HCT116 (cell line): ENCODE results near the gene FAM131A. TPM values are rescaled to one million over a fixed set of nuclear protein-coding genes. Genes with fewer than 3 reads are reported as not detected.
A peak's percentile ranks its signal among the peaks of the same experiment; 100 is the strongest.

Experiments used
- ATAC-seq: fragments of 200-7000 bp; cut with Tn5 transposase; 2 replicates; pipeline ENCODE4 v1.9.1; 2020; ENCODE audit warnings: mild to moderate bottlenecking, moderate library complexity
- BruUV-seq: library from RNA; stranded (reverse); fragments of 400-500 nt; replicated peaks from 2 replicates; lab custom pipeline; 2021; lab: Mats Ljungman, UMichigan
- CTCF ChIA-PET: fragments of 300-600 bp; sonication (Branson Sonifier 250); formaldehyde crosslinking; loops from one replicate; lab custom pipeline; 2021; ENCODE audit warnings: antibody characterized with exemption; lab: Charles Lee
- POLR2A ChIA-PET: fragments of 300-600, 350-600 bp; sonication (Branson Sonifier 250); formaldehyde crosslinking; loops from one replicate; lab custom pipeline; 2021; ENCODE audit warnings: antibody characterized with exemption; lab: Charles Lee
- RAD21 ChIA-PET, 2 experiments: fragments of 300-600 bp; sonication (Branson Sonifier 250); formaldehyde crosslinking; loops; one replicate each; lab custom pipeline; 2023; ENCODE audit warnings: low total read pairs in 2 of 2; ENCODE audit not compliant: uncharacterized antibody in 2 of 2, unreplicated experiment in 2 of 2, low non-redundant PET in 1 of 2; lab: Charles Lee
- DNase-seq: peaks from one replicate; pipeline ENCODE4 v3.0.0-alpha.2; 2010; ENCODE audit warnings: low read depth, low spot score
- H2AFZ ChIP-seq: fragments of 200-600 bp; shearing (Covaris generic), sonication (generic); 2 replicates; pipeline ENCODE4 v1.6.1; 2017; ENCODE audit warnings: low read depth, mixed run types, mixed read lengths, antibody characterized with exemption, low read length; ENCODE audit not compliant: poor library complexity, severe bottlenecking
- H3K27ac ChIP-seq: 2 replicates; pipeline ENCODE4 v1.5.1; 2012; ENCODE audit warnings: low read depth, low read length
- H3K27me3 ChIP-seq: fragments of 200-600 bp; sonication (generic); 2 replicates; pipeline ENCODE4 v1.6.1; 2016; ENCODE audit warnings: mixed run types, low read length, mixed read lengths; ENCODE audit not compliant: insufficient read depth
- H3K36me3 ChIP-seq, 2 experiments: fragments of 200-500 bp in 1 of 2; fragments of 200-600 bp in 1 of 2; sonication (Bioruptor generic) in 1 of 2; sonication (generic) in 1 of 2; 2 replicates each; pipeline versions ENCODE4 v1.5.1 to v1.6.1; 2014 to 2016; ENCODE audit warnings: low read length in 2 of 2, inconsistent platforms in 1 of 2, mixed read lengths in 1 of 2, mixed run types in 1 of 2; ENCODE audit not compliant: insufficient read depth in 2 of 2, control insufficient read depth in 1 of 2
- H3K4me1 ChIP-seq, 2 experiments: fragments of 200-600 bp in 1 of 2; sonication (generic) in 1 of 2; 2 replicates each; pipeline versions ENCODE4 v1.5.1 to v1.6.1; 2012 to 2017; ENCODE audit warnings: low read length in 2 of 2, inconsistent platforms in 1 of 2, mild to moderate bottlenecking in 1 of 2, mixed read lengths in 1 of 2, mixed run types in 1 of 2, moderate library complexity in 1 of 2; ENCODE audit not compliant: insufficient read depth in 2 of 2, control insufficient read depth in 1 of 2
- H3K4me2 ChIP-seq: fragments of 200-600 bp; sonication (generic); 2 replicates; pipeline ENCODE4 v1.6.1; 2017; ENCODE audit warnings: mixed run types, low read length, mixed read lengths
- H3K4me3 ChIP-seq, 2 experiments: fragments of 200-600 bp in 1 of 2; sonication (generic) in 1 of 2; replicated peaks in 1 of 2; 2 replicates each; pipeline ENCODE4 v1.5.1; 2011 to 2016; ENCODE audit warnings: low read length in 2 of 2, control low read depth in 1 of 2, low read depth in 1 of 2, mild to moderate bottlenecking in 1 of 2, mixed read lengths in 1 of 2, mixed run types in 1 of 2
- H3K79me2 ChIP-seq: fragments of 200-600 bp; sonication (generic); 2 replicates; pipeline ENCODE4 v1.6.1; 2017; ENCODE audit warnings: mild to moderate bottlenecking, mixed run types, low read length, moderate library complexity, mixed read lengths; ENCODE audit not compliant: insufficient read depth
- H3K9ac ChIP-seq: fragments of 200-600 bp; sonication (generic); 2 replicates; pipeline ENCODE4 v1.6.1; 2016; ENCODE audit warnings: low read length, mixed read lengths
- H3K9me2 ChIP-seq: fragments of 200-600 bp; sonication (generic), shearing (Covaris generic); 2 replicates; pipeline ENCODE4 v1.6.1; 2017; ENCODE audit warnings: mixed run types, mild to moderate bottlenecking, moderate library complexity; ENCODE audit not compliant: insufficient read depth
- H3K9me3 ChIP-seq, 2 experiments: fragments of 200-500 bp in 1 of 2; fragments of 200-600 bp in 1 of 2; sonication (Bioruptor generic) in 1 of 2; sonication (generic) in 1 of 2; 2 replicates each; pipeline ENCODE4 v1.6.1; 2014 to 2017; ENCODE audit warnings: low read length in 2 of 2, mixed read lengths in 2 of 2, inconsistent platforms in 1 of 2, low read depth in 1 of 2, mild to moderate bottlenecking in 1 of 2, mixed run types in 1 of 2, moderate library complexity in 1 of 2; ENCODE audit not compliant: control insufficient read depth in 1 of 2, insufficient read depth in 1 of 2
- H4K20me1 ChIP-seq: fragments of 200-600 bp; sonication (generic), shearing (Covaris generic); 2 replicates; pipeline ENCODE4 v1.6.1; 2017; ENCODE audit warnings: mixed run types, mild to moderate bottlenecking, moderate library complexity; ENCODE audit not compliant: insufficient read depth
- CBX3 ChIP-seq: IDR thresholded peaks from 2 replicates; pipeline ENCODE4 v1.6.1; 2012; ENCODE audit warnings: low read depth
- CEBPB ChIP-seq: IDR thresholded peaks from 2 replicates; pipeline ENCODE4 v1.6.1; 2012; ENCODE audit warnings: low read depth
- EGR1 ChIP-seq: IDR thresholded peaks from 2 replicates; pipeline ENCODE4 v1.6.1; 2012; ENCODE audit warnings: low read depth
- EZH2phosphoT487 ChIP-seq: fragments of 200-600 bp; IDR thresholded peaks from 2 replicates; pipeline ENCODE4 v1.6.1; 2018; ENCODE audit warnings: antibody characterized with exemption, borderline replicate concordance
- JUND ChIP-seq: IDR thresholded peaks from 2 replicates; pipeline ENCODE4 v1.6.1; 2012
- POLR2A ChIP-seq: IDR thresholded peaks from 2 replicates; pipeline ENCODE4 v1.7.0; 2011; ENCODE audit warnings: borderline replicate concordance; ENCODE audit not compliant: insufficient read depth, insufficient read length; ENCODE audit errors: extremely low read depth
- POLR2AphosphoS5 ChIP-seq: IDR thresholded peaks from 2 replicates; pipeline ENCODE4 v1.6.1; 2011; ENCODE audit warnings: mild to moderate bottlenecking, low read depth, low read length, moderate library complexity
- REST ChIP-seq: IDR thresholded peaks from 2 replicates; pipeline ENCODE4 v1.6.1; 2012; ENCODE audit warnings: low read depth
- SIN3A ChIP-seq: IDR thresholded peaks from 2 replicates; pipeline ENCODE4 v1.6.1; 2012; ENCODE audit warnings: low read depth
- SP1 ChIP-seq: IDR thresholded peaks from 2 replicates; pipeline ENCODE4 v1.6.1; 2012; ENCODE audit warnings: low read depth
- YY1 ChIP-seq: IDR thresholded peaks from 2 replicates; pipeline ENCODE4 v1.6.1; 2011; ENCODE audit warnings: low read length, low read depth, moderate library complexity, mild to moderate bottlenecking; ENCODE audit not compliant: insufficient replicate concordance; ENCODE audit errors: extremely low read depth
- ZBTB33 ChIP-seq: IDR thresholded peaks from 2 replicates; pipeline ENCODE4 v1.6.1; 2011; ENCODE audit warnings: mild to moderate bottlenecking, low read length, moderate library complexity; ENCODE audit not compliant: insufficient replicate concordance; ENCODE audit errors: extremely low read depth
- ZFX ChIP-seq: fragments of 450-650 bp; IDR thresholded peaks from 2 replicates; pipeline ENCODE4 v1.6.1; 2017
- ZNF274 ChIP-seq: fragments of 200-500 bp; sonication (Bioruptor generic); IDR thresholded peaks from 2 replicates; pipeline ENCODE4 v1.6.1; 2014; ENCODE audit warnings: mild to moderate bottlenecking, low read depth, low read length, inconsistent platforms
- intact Hi-C: fragments of 100-400 bp; cut with micrococcal nuclease; formaldehyde crosslinking; loops from 2 replicates; pipeline ENCODE4 v1.10.0; 2022
- total RNA-seq: library from RNA; stranded (reverse); gene quantifications from one replicate; pipeline ENCODE4 v1.2.1, GENCODE V29; 2021; ENCODE audit not compliant: unreplicated experiment

Gene FAM131A
- total RNA-seq, 1 experiment from 2014 or later: 17.8 TPM

GRCh38 chr3:184296616-184297015, 40.8 kb upstream of the FAM131A start:
- no peaks in the 10 kb centered on the region for H3K9me3 ChIP-seq
- H3K4me2 ChIP-seq: no peak overlapping the region
- ChIA-PET RAD21 (no interaction called here), CTCF (no interaction called here), POLR2A (no interaction called here)
- no peak overlapping the region for H3K9ac ChIP-seq
- H3K79me2 ChIP-seq: peaks cover 25% of the 10 kb centered on the region
- intact Hi-C loops: no loop called here
- TF ChIP-seq ZNF274 (no peak), JUND (no peak)
- H3K27me3 ChIP-seq: no peaks in the 10 kb centered on the region
- ATAC-seq (no peak), DNase-seq (no peak)
- no peak overlapping the region for H2AFZ ChIP-seq
- H3K27ac ChIP-seq: no peak overlapping the region
- no peaks in the 10 kb centered on the region for H4K20me1 ChIP-seq
- H3K4me1 ChIP-seq: peaks cover 4 to 14% of the 10 kb centered on the region in 2 experiments
- no TSS peak for BruUV-seq
- no peaks in the 10 kb centered on the region for H3K9me2 ChIP-seq
- H3K36me3 ChIP-seq: peaks cover 6 to 10% of the 10 kb centered on the region in 2 experiments; a peak in 3 of 4 replicates
- H3K4me3 ChIP-seq: no peak overlapping the region

- H3K27ac ChIP-seq: peak within 1 kb of the TSS; percentile 77
- no peaks in the 10 kb centered on the region for H3K9me3 ChIP-seq
- peaks cover 47% of the 10 kb centered on the region for H3K79me2 ChIP-seq
- H3K27me3 ChIP-seq: no peaks in the 10 kb centered on the region
- ChIA-PET CTCF (no interaction called here), RAD21 (no interaction called here)
- peak; percentile 93 for ATAC-seq
- intact Hi-C loops: no loop called here
- peak within 1 kb of the TSS; percentile 46 for H2AFZ ChIP-seq
- no TSS peak for BruUV-seq
- H4K20me1 ChIP-seq: no peaks in the 10 kb centered on the region
- TF ChIP-seq SIN3A (peak; percentile 17; the same call in 1 of the 2 replicates), EZH2phosphoT487 (no peak), YY1 (peak; percentile 54), POLR2A (peak; percentile 66), CBX3 (0 out of 2 replicates have a peak, but pooled peaks have one; percentile 5), CEBPB (no peak), REST (no peak), ZNF274 (no peak), POLR2AphosphoS5 (peak; percentile 80), ZBTB33 (peak; percentile 96), EGR1 (peak; percentile 55), SP1 (peak; percentile 57; the same call in 1 of the 2 replicates), ZFX (peak; percentile 98)
- TF ChIP-seq, all 23 proteins: peak for 9
- peak; percentile 89 for DNase-seq
- H3K9ac ChIP-seq: peak within 1 kb of the TSS; percentile 91
- peaks cover 29 to 32% of the 10 kb centered on the region in 2 experiments for H3K36me3 ChIP-seq
- POLR2A ChIA-PET: no interaction called here
- H3K9me2 ChIP-seq: no peaks in the 10 kb centered on the region
- H3K4me2 ChIP-seq: peak within 1 kb of the TSS; percentile 91
- peak within 1 kb of the TSS; percentile 72 to 84 for H3K4me3 ChIP-seq
- peaks cover 4 to 14% of the 10 kb centered on the region in 2 experiments for H3K4me1 ChIP-seq
Observed at GRCh38 chr3:184298759-184299487, 38.5 kb upstream of the FAM131A start, which contains the start of gene PSMD2. Gene PSMD2, plus strand, starts transcription at chr3:184299241. Its CDS starts 26 bp downstream, at chr3:184299267.
